Heart right ventricle (tissue), 16 donors: ENCODE measurements around the gene MTG2. TPM values are rescaled to one million over a fixed set of nuclear protein-coding genes. Genes with fewer than 3 reads are reported as not detected.

Source experiments
- ATAC-seq, 8 donors: fragments of 200-7000 bp; cut with Tn5 transposase; one replicate each; pipeline ENCODE4 v1.9.1; 2020; ENCODE audit warnings: mild to moderate bottlenecking in 8 of 8, moderate library complexity in 8 of 8, moderate number of reproducible peaks in 1 of 8
- DNase-seq, 2 donors: peaks; one replicate each; pipeline ENCODE4 v3.0.0-alpha.2; 2020
- H3K27ac ChIP-seq, 10 donors: fragments of 200-600 bp; sonication (generic) in 2 of 10; one replicate each; pipeline versions ENCODE4 v1.5.0 to v1.8.0; 2020 to 2022; ENCODE audit warnings: mild to moderate bottlenecking in 3 of 10
- H3K27me3 ChIP-seq, 7 donors: fragments of 200-600 bp; one replicate each; pipeline ENCODE4 v1.8.0; 2021 to 2022; ENCODE audit warnings: mild to moderate bottlenecking in 2 of 7
- H3K36me3 ChIP-seq, 9 donors: fragments of 200-600 bp; sonication (generic) in 1 of 9; one replicate each; pipeline versions ENCODE4 v1.5.0 to v1.8.0; 2020 to 2022; ENCODE audit warnings: mild to moderate bottlenecking in 2 of 9
- H3K4me1 ChIP-seq, 9 donors: fragments of 200-600 bp; sonication (generic) in 1 of 9; one replicate each; pipeline versions ENCODE4 v1.5.0 to v1.8.0; 2020 to 2022; ENCODE audit warnings: mild to moderate bottlenecking in 4 of 9
- H3K4me3 ChIP-seq, 10 donors: fragments of 200-600 bp; sonication (generic) in 2 of 10; one replicate each; pipeline versions ENCODE4 v1.5.0 to v1.8.0; 2020 to 2022; ENCODE audit warnings: mild to moderate bottlenecking in 7 of 10, moderate library complexity in 2 of 10
- H3K9me3 ChIP-seq, 11 donors: fragments of 200-600 bp in 10 of 11; sonication (generic) in 2 of 11; one replicate each; pipeline versions ENCODE4 v1.5.0 to v1.8.0; 2013 to 2022; ENCODE audit warnings: mild to moderate bottlenecking in 2 of 11, control low read depth in 1 of 11, moderate library complexity in 1 of 11
- CTCF ChIP-seq, 9 donors: fragments of 200-600 bp; sonication (generic) in 2 of 9; IDR thresholded peaks; one replicate each; pipeline versions ENCODE4 v1.5.0 to v1.8.0; 2021 to 2022; ENCODE audit warnings: antibody characterized with exemption in 9 of 9, mild to moderate bottlenecking in 5 of 9, moderate library complexity in 1 of 9
- WGBS, 2 donors: extraction: QIAGEN DNeasy Blood & Tissue Kit; methylation state at CpG; one replicate each; pipeline ENCODE4 v1.1.7; 2013; ENCODE audit warnings: inconsistent platforms in 1 of 2; 5-methylcytosine and 5-hydroxymethylcytosine counted together
- intact Hi-C, 10 donors: fragments of 100-400 bp; cut with DNase I; formaldehyde crosslinking; loops; one replicate each; pipeline versions ENCODE4 v1.11.1 to v1.14.2; 2022
- polyA plus RNA-seq, 2 donors: library from polyadenylated mRNA; stranded (reverse); fragments of 200-250 nt; gene quantifications; one replicate each; pipeline ENCODE4 v1.2.3, GENCODE V29; 2013
- total RNA-seq, 10 donors: library from RNA; stranded (reverse); fragmentation: NEBNext Ultra II Directional in 3 of 10; extraction: Animal tissue kit (Norgen Biotek cat#: 25700) in 3 of 10; gene quantifications; one replicate each; pipeline versions ENCODE4 v1.2.1 to v1.2.4, GENCODE V29; 2021 to 2023
- donor health status: Arrhythmogenic right ventricular cardiomyopathy.
- donor health status: ischemic (EF 13 %, LVEDD 7.1; RV severe dilation, severe dysfunction).
- donor health status: healthy with polysubstance abuse.
- donor health status: DM: no; HTN: yes; CAD: no.
- donor health status: DM: no; HTN: no; CAD: no.
- donor health status: ischemic (EF 25% LVEDD 6.9; RV normal size, moderate dysfunction).
- donor health status: ischemic (EF 25% LVEDD 5.7; RV mildly dilated, moderate dysfunction).
- donor health status: healthy.
- donor health status: DM: yes; HTN: yes; CAD: no.
- donor health status: Ischemic cardiomyopathy.
- donor health status: ischemic (EF 35%, LVEDD 5.7; RV mildly dilated, moderate dysfunction).
- donor health status: nonischemic (EF 11% LVEDD 7.7; RV severe dilation, severe dysfunction).
- donor health status: DM: yes; HTN: yes; CAD: no.
- donor health status: PGD.
- donor health status: ischemic (EF 29% LVEDD 5.4; RV normal size, mild dysfunction).
- donor health status: nonischemic (EF 23%, LVEDD 6.1; RV moderate dilation, normal function).

The MTG2 gene
- total and polyA plus RNA-seq, 12 donors, result 21.5 to 55.5 (median 28.2) TPM

GRCh38 chr20:62239278-62239879 is 56.6 kb downstream of the MTG2 start:
- Histone ChIP-seq H3K36me3 (peaks cover 0 to 28% (median 0%) of the 10 kb centered on the region in 9 donors), H3K27ac (peak overlapping the region in 9 of 10 donors; percentile 85 to 94 (median 90)), H3K9me3 (no peaks in the 10 kb centered on the region), H3K4me1 (peaks cover 11 to 86% (median 58%) of the 10 kb centered on the region in 9 donors), H3K4me3 (peak overlapping the region; percentile 60 to 89 (median 72)), H3K27me3 (no peaks in the 10 kb centered on the region)
- ATAC-seq, result no peak
- no peak for TF ChIP-seq CTCF (IDR thresholded peaks at IDR 0.05)
- DNase-seq, result no peak
- intact Hi-C loops, result loop anchor here in 2 of 10 donors (2.0 to 5.0 kb wide), 2 partner anchors 57 kb away; partner anchors contain the start of gene MTG2 (in 2 of the 2)
- 27 to 29% methylated on average over 23 of the region's 23 CpGs for WGBS, 2 donors

GRCh38 chr20:62240020-62240685 is 57.3 kb downstream of the MTG2 start:
- peak in 1 of 2 donors; percentile 5 for DNase-seq
- ATAC-seq, result no peak
- H3K9me3 ChIP-seq, result no peaks in the 10 kb centered on the region
- H3K4me1 ChIP-seq, result peaks cover 13 to 86% (median 64%) of the 10 kb centered on the region in 9 donors
- H3K36me3 ChIP-seq, result peaks cover 0 to 28% (median 0%) of the 10 kb centered on the region in 9 donors
- peak overlapping the region in 9 of 10 donors; percentile 85 to 94 (median 90) for H3K27ac ChIP-seq
- no peaks in the 10 kb centered on the region for H3K27me3 ChIP-seq
- intact Hi-C loops, result loop anchor here in 1 of 10 donors (5.0 kb wide), 1 partner anchor 58 kb away; the partner anchor contains the start of gene MTG2
- peak overlapping the region in 2 of 10 donors; percentile 76 to 77 for H3K4me3 ChIP-seq
- 87 to 95% methylated on average over 13 of the region's 13 CpGs for WGBS, 2 donors
- TF ChIP-seq CTCF (IDR thresholded peaks at IDR 0.05), result no peak

- ATAC-seq, result no peak
- peaks cover 18 to 91% (median 75%) of the 10 kb centered on the region in 9 donors for H3K4me1 ChIP-seq
- intact Hi-C loops, result loop anchor here in 1 of 10 donors (5.0 kb wide), 1 partner anchor 59 kb away; the partner anchor contains the start of gene MTG2
- H3K9me3 ChIP-seq, result no peaks in the 10 kb centered on the region
- no peak overlapping the region for H3K4me3 ChIP-seq
- H3K27ac ChIP-seq, result peak overlapping the region in 8 of 10 donors; percentile 34 to 94 (median 68)
- DNase-seq, result peak in 1 of 2 donors; percentile 16
- WGBS, 2 donors, result 65 to 70% methylated on average over 10 of the region's 10 CpGs
- peaks cover 0 to 29% (median 0%) of the 10 kb centered on the region in 9 donors for H3K36me3 ChIP-seq
- no peaks in the 10 kb centered on the region for H3K27me3 ChIP-seq
- TF ChIP-seq CTCF (IDR thresholded peaks at IDR 0.05), result no peak
Measured at GRCh38 chr20:62241506-62241905, 58.7 kb downstream of the MTG2 start.

GRCh38 chr20:62242176-62242575 is 59.3 kb downstream of the MTG2 start:
- Histone ChIP-seq H3K36me3 (peaks cover 0 to 29% (median 0%) of the 10 kb centered on the region in 9 donors), H3K27ac (peak overlapping the region; percentile 25 to 94 (median 68)), H3K4me1 (peaks cover 20 to 92% (median 80%) of the 10 kb centered on the region in 9 donors), H3K27me3 (no peaks in the 10 kb centered on the region), H3K9me3 (no peaks in the 10 kb centered on the region), H3K4me3 (no peak overlapping the region)
- intact Hi-C loops, result loop anchor here in 1 of 10 donors (5.0 kb wide), 1 partner anchor 60 kb away; the partner anchor contains the start of gene MTG2
- ATAC-seq (peak in 2 of 8 donors; percentile 2 to 19), DNase-seq (peak in 1 of 2 donors; percentile 5)
- 51 to 57% methylated on average over 6 of the region's 6 CpGs for whole genome bisulfite sequencing, 2 donors
- TF ChIP-seq CTCF (IDR thresholded peaks at IDR 0.05), result no peak
